CD4-positive, alpha-beta T cell (primary cell): ENCODE data around the gene MRPL1. TPM values are rescaled to one million over a fixed set of nuclear protein-coding genes. Genes with fewer than 3 reads are reported as not detected.

Experiments used
- ATAC-seq: fragments of 200-7000 bp; cut with Tn5 transposase; one replicate; pipeline ENCODE4 v1.10.0; 2022; ENCODE audit warnings: mild to moderate bottlenecking; ENCODE audit not compliant: poor library complexity
- CTCF ChIA-PET: fragments of 350-600 bp; sonication (Branson Sonifier 250); formaldehyde crosslinking; loops from one replicate; lab custom pipeline; 2021; ENCODE audit warnings: antibody characterized with exemption, inconsistent platforms; lab: Charles Lee
- POLR2A ChIA-PET: fragments of 350-600 bp; sonication (Branson Sonifier 250); formaldehyde crosslinking; loops from one replicate; lab custom pipeline; 2021; ENCODE audit warnings: antibody characterized with exemption, inconsistent platforms; lab: Charles Lee
- DNase-seq, 14 experiments: peaks; one replicate each; pipeline ENCODE4 v3.0.0-alpha.2; 2013 to 2020; ENCODE audit warnings: mixed read lengths in 2 of 14
- H3K27ac ChIP-seq, 2 donors: one replicate each; pipeline versions ENCODE4 v1.5.1 to v1.7.0; 2013; ENCODE audit warnings: low read length in 2 of 2, low read depth in 1 of 2, mild to moderate bottlenecking in 1 of 2
- H3K27me3 ChIP-seq, 2 experiments: 1 replicate in 1 of 2; 2 replicates in 1 of 2; pipeline versions ENCODE4 v1.6.1 to v1.7.0; 2013; ENCODE audit warnings: low read length in 2 of 2, control low read depth in 1 of 2, mild to moderate bottlenecking in 1 of 2, moderate library complexity in 1 of 2; ENCODE audit not compliant: insufficient read depth in 2 of 2, control insufficient read depth in 1 of 2
- H3K36me3 ChIP-seq: one replicate; pipeline ENCODE4 v1.6.1; 2013; ENCODE audit warnings: low read length, control low read depth; ENCODE audit not compliant: insufficient read depth
- H3K4me1 ChIP-seq: one replicate; pipeline ENCODE4 v1.6.1; 2013; ENCODE audit warnings: low read length, control low read depth; ENCODE audit not compliant: insufficient read depth
- H3K4me3 ChIP-seq: one replicate; pipeline ENCODE4 v1.5.1; 2013; ENCODE audit warnings: mild to moderate bottlenecking, low read length, moderate library complexity
- H3K9me3 ChIP-seq, 2 experiments: 1 replicate in 1 of 2; 2 replicates in 1 of 2; pipeline versions ENCODE4 v1.6.1 to v1.7.0; 2013; ENCODE audit warnings: low read length in 2 of 2, mild to moderate bottlenecking in 2 of 2, control low read depth in 1 of 2, moderate library complexity in 1 of 2; ENCODE audit not compliant: control insufficient read depth in 1 of 2, insufficient read depth in 1 of 2
- H3K27ac Mint-ChIP-seq: one replicate; pipeline ENCODE4 v1.8.0; 2020; ENCODE audit warnings: mixed read lengths
- H3K27me3 Mint-ChIP-seq: one replicate; pipeline ENCODE4 v1.8.0; 2021; ENCODE audit warnings: mixed read lengths
- H3K36me3 Mint-ChIP-seq: one replicate; pipeline ENCODE4 v1.8.0; 2021; ENCODE audit warnings: low read depth, mixed read lengths
- H3K4me1 Mint-ChIP-seq: one replicate; pipeline ENCODE4 v1.8.0; 2021; ENCODE audit warnings: low read depth, mixed read lengths
- H3K4me3 Mint-ChIP-seq: one replicate; pipeline ENCODE4 v1.8.0; 2020; ENCODE audit warnings: mild to moderate bottlenecking, mixed read lengths
- H3K9me3 Mint-ChIP-seq: one replicate; pipeline ENCODE4 v1.8.0; 2020; ENCODE audit warnings: mixed read lengths
- CTCF ChIP-seq: fragments of 200-600 bp; IDR thresholded peaks from one replicate; pipeline ENCODE4 v1.8.0; 2022; ENCODE audit warnings: antibody characterized with exemption, mild to moderate bottlenecking
- intact Hi-C, 2 experiments: fragments of 100-400 bp; cut with DNase I in 1 of 2; cut with micrococcal nuclease in 1 of 2; formaldehyde crosslinking; loops; one replicate each; pipeline versions ENCODE4 v1.15.1 to v1.9.0; 2023 to 2025; cut with DNase I, micrococcal nuclease
- total RNA-seq, 174 experiments: library from RNA in 2 of 174; stranded (reverse) in 2 of 174; gene quantifications; one replicate each; pipeline ENCODE4 v1.2.3 and lab custom pipeline; 2021 to 2026

Gene MRPL1
- total RNA-seq, 2 experiments from 2014 or later = 14.8 to 17.5 TPM

GRCh38 chr4:77880784-77881183, 18.2 kb downstream of the MRPL1 start:
- Mint-ChIP-seq H3K27me3 (no peaks in the 10 kb centered on the region), H3K4me1 (peaks cover 25% of the 10 kb centered on the region), H3K27ac (no peak overlapping the region), H3K4me3 (no peak overlapping the region), H3K9me3 (no peaks in the 10 kb centered on the region), H3K36me3 (peaks cover 88% of the 10 kb centered on the region)
- Histone ChIP-seq H3K27me3 (no peaks in the 10 kb centered on the region), H3K4me3 (no peak overlapping the region), H3K4me1 (no peaks in the 10 kb centered on the region), H3K27ac (no peak overlapping the region), H3K36me3 (peaks cover 42% of the 10 kb centered on the region), H3K9me3 (no peaks in the 10 kb centered on the region)
- ATAC-seq (no peak), DNase-seq (no peak)
- ChIA-PET CTCF (interaction anchor here (1.2 kb wide), 1 partner anchor 18 kb away, joined by 3 read pairs; the partner anchor contains the start of gene MRPL1), POLR2A (interaction anchor here (2.2 kb wide), 1 partner anchor 19 kb away, joined by 9 read pairs; the partner anchor contains the start of gene MRPL1)
- intact Hi-C loops = loop anchor here in 1 of 2 experiments (1.0 kb wide), 1 partner anchor 31 kb away; no protein-coding TSS in a partner anchor
- TF ChIP-seq CTCF = no peak

- H3K9me3 Mint-ChIP-seq = no peaks in the 10 kb centered on the region
- CTCF ChIA-PET = interaction anchor here (0.7 to 1.2 kb wide), 3 partner anchors 19 to 1932 kb away, joined by 3 to 4 read pairs (median 3); partner anchors contain the start of gene MRPL1
Observed at GRCh38 chr4:77881460-77882295, 19.0 kb downstream of the MRPL1 start.

GRCh38 chr4:77893451-77893850, 30.8 kb downstream of the MRPL1 start:
- ATAC-seq = no peak
- Histone ChIP-seq H3K27ac (no peak overlapping the region), H3K9me3 (no peaks in the 10 kb centered on the region), H3K4me3 (no peak overlapping the region), H3K27me3 (no peaks in the 10 kb centered on the region), H3K36me3 (peaks cover 45% of the 10 kb centered on the region), H3K4me1 (no peaks in the 10 kb centered on the region)
- no peak for TF ChIP-seq CTCF
- peaks cover 85% of the 10 kb centered on the region for H3K36me3 Mint-ChIP-seq
- no peak overlapping the region for H3K4me3 Mint-ChIP-seq
- no peaks in the 10 kb centered on the region for H3K4me1 Mint-ChIP-seq
- no peaks in the 10 kb centered on the region for H3K9me3 Mint-ChIP-seq
- peak in 1 of 14 experiments; percentile 2 for DNase-seq
- ChIA-PET CTCF (no interaction called here), POLR2A (no interaction called here)
- intact Hi-C loops = no loop called here
- H3K27ac Mint-ChIP-seq = no peak overlapping the region
- no peaks in the 10 kb centered on the region for H3K27me3 Mint-ChIP-seq

More at GRCh38 chr4:77881460-77882295, 19.0 kb downstream of the MRPL1 start:
- ATAC-seq = no peak
- peaks cover 42% of the 10 kb centered on the region for H3K36me3 ChIP-seq
- H3K4me1 ChIP-seq = no peaks in the 10 kb centered on the region
- Mint-ChIP-seq H3K27me3 (no peaks in the 10 kb centered on the region), H3K4me1 (peaks cover 25% of the 10 kb centered on the region), H3K27ac (no peak overlapping the region), H3K4me3 (no peak overlapping the region), H3K36me3 (peaks cover 86% of the 10 kb centered on the region)
- no peak overlapping the region for H3K4me3 ChIP-seq
- no peaks in the 10 kb centered on the region for H3K27me3 ChIP-seq
- no peak for DNase-seq
- no peak overlapping the region for H3K27ac ChIP-seq
- intact Hi-C loops = loop anchor here in 1 of 2 experiments (1.0 kb wide), 1 partner anchor 32 kb away; no protein-coding TSS in a partner anchor
- no peak for TF ChIP-seq CTCF
- POLR2A ChIA-PET = interaction anchor here (1.1 kb wide), 1 partner anchor 20 kb away, joined by 4 read pairs; the partner anchor contains the start of gene MRPL1
- no peaks in the 10 kb centered on the region for H3K9me3 ChIP-seq
